Right lobe of liver (tissue), 6 donors: ENCODE measurements around the gene TMEM120B. TPM values are rescaled to one million over a fixed set of nuclear protein-coding genes. Genes with fewer than 3 reads are reported as not detected.

ENCODE experiments used
- ATAC-seq, 4 donors: fragments of 200-7000 bp; cut with Tn5 transposase; one replicate each; pipeline ENCODE4 v1.9.1; 2020; ENCODE audit warnings: mild to moderate bottlenecking in 4 of 4, moderate library complexity in 4 of 4
- DNase-seq, 3 donors: peaks; one replicate each; pipeline ENCODE4 v3.0.0-alpha.2; 2020
- H3K27ac ChIP-seq, 3 donors: fragments of 200-600 bp; one replicate each; pipeline ENCODE4 v1.8.0; 2022
- H3K27me3 ChIP-seq, 2 donors: fragments of 200-600 bp; one replicate each; pipeline ENCODE4 v1.8.0; 2022
- H3K36me3 ChIP-seq, 4 donors: fragments of 200-600 bp; sonication (generic) in 1 of 4; one replicate each; pipeline versions ENCODE4 v1.5.1 to v1.8.0; 2017 to 2022; ENCODE audit warnings: control low read depth in 1 of 4
- H3K4me1 ChIP-seq, 4 donors: fragments of 200-600 bp; sonication (generic) in 1 of 4; one replicate each; pipeline versions ENCODE4 v1.5.1 to v1.8.0; 2017 to 2022; ENCODE audit warnings: control low read depth in 1 of 4
- H3K4me3 ChIP-seq, 3 donors: fragments of 200-600 bp; one replicate each; pipeline ENCODE4 v1.8.0; 2022
- H3K9me3 ChIP-seq, 4 donors: fragments of 200-600 bp; sonication (generic) in 1 of 4; one replicate each; pipeline versions ENCODE4 v1.5.1 to v1.8.0; 2017 to 2022; ENCODE audit warnings: control low read depth in 1 of 4
- POLR2A ChIP-seq: fragments of 450-650 bp; IDR thresholded peaks from one replicate; pipeline ENCODE4 v1.6.1; 2017; ENCODE audit warnings: antibody characterized with exemption, mild to moderate bottlenecking
- WGBS: methylation state at CpG from one replicate; pipeline ENCODE4 v1.1.6; 2018; ENCODE audit warnings: low coverage, low lambda C conversion rate; ENCODE audit not compliant: insufficient coverage; ENCODE audit errors: missing lambda C conversion rate; 5-methylcytosine and 5-hydroxymethylcytosine counted together
- intact Hi-C, 2 donors: fragments of 100-400 bp; cut with DNase I; formaldehyde crosslinking; loops; one replicate each; pipeline versions ENCODE4 v1.11.2 to v1.14.1; 2022
- total RNA-seq, 6 experiments: library from RNA; depleted of rRNA in 2 of 6; stranded (reverse); fragments of >200 nt in 2 of 6; fragmentation: NEBNext Ultra II Directional in 3 of 6; extraction: Animal tissue kit (Norgen Biotek cat#: 25700) in 3 of 6; gene quantifications; one replicate each; pipeline versions ENCODE4 v1.1.0 to v1.2.4, GENCODE V29; 2016 to 2023
- TF ChIP-seq, protein P1 (sequence below), 4 donors: fragments of 200-600 bp in 3 of 4; fragments of 450-650 bp in 1 of 4; IDR thresholded peaks; one replicate each; pipeline versions ENCODE4 v1.5.1 to v1.8.0; 2016 to 2022; ENCODE audit warnings: antibody characterized with exemption in 4 of 4, mild to moderate bottlenecking in 2 of 4
- donor health status: DM: no; HTN: yes; CAD: no.
- donor health status: DM: no; HTN: no; CAD: no.
- donor health status: DM: no; HTN: no; CAD: no.
- donor health status: DM: no; HTN: yes; CAD: no.
- donor health status: DM: no; HTN: yes; CAD: no.

Gene TMEM120B
- total RNA-seq, 6 experiments from 2014 or later, result 3.3 to 6.4 (median 4.7) TPM

DNA sequence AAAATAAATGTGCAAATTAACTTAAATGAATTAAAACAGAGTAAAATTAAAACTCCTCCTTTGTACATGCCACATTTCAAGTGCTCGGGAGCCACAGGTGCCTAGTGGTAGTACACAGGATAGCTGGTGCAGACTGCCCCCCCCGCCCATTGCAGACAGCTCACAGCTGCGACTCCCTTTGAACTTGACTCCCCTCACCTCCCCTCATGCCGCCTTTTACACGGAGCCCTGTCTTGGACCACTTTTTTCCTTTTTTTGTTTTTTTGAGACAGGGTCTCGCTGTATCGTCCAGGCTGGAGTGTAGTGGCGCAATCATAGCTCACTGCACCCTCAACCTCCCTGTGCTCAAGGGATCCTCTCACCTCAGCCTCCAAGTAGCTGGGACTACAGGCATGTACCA is 102.7 kb downstream of the TMEM120B start:
- H3K36me3 ChIP-seq, result peaks cover 9 to 66% (median 41%) of the 10 kb centered on the region in 4 donors
- intact Hi-C loops, result loop anchor here in 1 of 2 donors (10.0 kb wide), 1 partner anchor 80 kb away; no protein-coding TSS in a partner anchor

DNA sequence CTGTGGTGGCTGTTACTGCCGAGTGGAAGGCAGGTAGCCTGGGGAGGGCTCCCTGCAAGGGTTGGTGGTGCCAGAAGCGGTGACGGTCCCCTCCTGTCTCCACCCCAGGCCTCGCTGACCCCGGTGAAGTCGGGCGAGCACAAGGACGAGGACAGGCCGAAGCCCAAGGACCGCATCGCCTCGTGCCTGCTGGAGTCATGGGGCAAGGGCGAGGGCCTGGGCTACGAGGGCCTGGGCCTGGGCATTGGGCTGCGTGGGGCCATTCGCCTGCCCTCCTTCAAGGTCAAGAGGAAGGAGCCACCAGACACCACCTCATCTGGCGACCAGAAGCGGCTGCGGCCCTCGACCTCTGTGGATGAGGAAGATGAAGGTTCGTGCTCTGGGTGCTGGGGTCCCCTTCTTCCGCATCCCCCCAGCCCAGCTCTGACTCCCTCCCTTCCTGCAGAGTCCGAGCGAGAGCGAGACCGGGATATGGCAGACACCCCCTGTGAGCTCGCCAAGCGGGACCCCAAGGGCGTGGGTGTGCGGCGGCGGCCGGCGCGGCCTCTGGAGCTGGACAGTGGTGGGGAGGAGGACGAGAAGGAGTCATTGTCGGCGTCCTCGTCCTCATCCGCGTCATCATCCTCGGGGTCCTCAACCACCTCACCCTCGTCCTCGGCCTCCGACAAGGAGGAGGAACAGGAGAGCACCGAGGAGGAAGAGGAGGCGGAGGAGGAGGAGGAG is 104.5 kb downstream of the TMEM120B start:
- Histone ChIP-seq H3K27ac (no peak overlapping the region), H3K4me3 (no peak overlapping the region), H3K9me3 (no peaks in the 10 kb centered on the region), H3K36me3 (peaks cover 10 to 75% (median 45%) of the 10 kb centered on the region in 4 donors), H3K27me3 (no peaks in the 10 kb centered on the region), H3K4me1 (peaks cover 0 to 16% (median 5%) of the 10 kb centered on the region in 4 donors)
- intact Hi-C loops, result loop anchor here in 1 of 2 donors (10.0 kb wide), 1 partner anchor 78 kb away; no protein-coding TSS in a partner anchor
- no peak for ATAC-seq
- no peak for TF ChIP-seq POLR2A
- TF ChIP-seq, protein P1, sequence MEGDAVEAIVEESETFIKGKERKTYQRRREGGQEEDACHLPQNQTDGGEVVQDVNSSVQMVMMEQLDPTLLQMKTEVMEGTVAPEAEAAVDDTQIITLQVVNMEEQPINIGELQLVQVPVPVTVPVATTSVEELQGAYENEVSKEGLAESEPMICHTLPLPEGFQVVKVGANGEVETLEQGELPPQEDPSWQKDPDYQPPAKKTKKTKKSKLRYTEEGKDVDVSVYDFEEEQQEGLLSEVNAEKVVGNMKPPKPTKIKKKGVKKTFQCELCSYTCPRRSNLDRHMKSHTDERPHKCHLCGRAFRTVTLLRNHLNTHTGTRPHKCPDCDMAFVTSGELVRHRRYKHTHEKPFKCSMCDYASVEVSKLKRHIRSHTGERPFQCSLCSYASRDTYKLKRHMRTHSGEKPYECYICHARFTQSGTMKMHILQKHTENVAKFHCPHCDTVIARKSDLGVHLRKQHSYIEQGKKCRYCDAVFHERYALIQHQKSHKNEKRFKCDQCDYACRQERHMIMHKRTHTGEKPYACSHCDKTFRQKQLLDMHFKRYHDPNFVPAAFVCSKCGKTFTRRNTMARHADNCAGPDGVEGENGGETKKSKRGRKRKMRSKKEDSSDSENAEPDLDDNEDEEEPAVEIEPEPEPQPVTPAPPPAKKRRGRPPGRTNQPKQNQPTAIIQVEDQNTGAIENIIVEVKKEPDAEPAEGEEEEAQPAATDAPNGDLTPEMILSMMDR (IDR thresholded peaks at IDR 0.05), result no peak
- WGBS, result 93% methylated on average over 14 of the region's 47 CpGs
- peak in 1 of 3 donors; percentile 55 for DNase-seq

More for the DNA sequence above, 102.7 kb downstream of the TMEM120B start:
- H3K27ac ChIP-seq, result no peak overlapping the region
- no peak overlapping the region for H3K4me3 ChIP-seq
- TF ChIP-seq, protein P1 (IDR thresholded peaks at IDR 0.05), result no peak
- peaks cover 0 to 33% (median 13%) of the 10 kb centered on the region in 4 donors for H3K4me1 ChIP-seq
- 93% methylated on average over 8 of the region's 8 CpGs for WGBS
- no peaks in the 10 kb centered on the region for H3K9me3 ChIP-seq
- ATAC-seq (no peak), DNase-seq (no peak)
- H3K27me3 ChIP-seq, result no peaks in the 10 kb centered on the region

DNA sequence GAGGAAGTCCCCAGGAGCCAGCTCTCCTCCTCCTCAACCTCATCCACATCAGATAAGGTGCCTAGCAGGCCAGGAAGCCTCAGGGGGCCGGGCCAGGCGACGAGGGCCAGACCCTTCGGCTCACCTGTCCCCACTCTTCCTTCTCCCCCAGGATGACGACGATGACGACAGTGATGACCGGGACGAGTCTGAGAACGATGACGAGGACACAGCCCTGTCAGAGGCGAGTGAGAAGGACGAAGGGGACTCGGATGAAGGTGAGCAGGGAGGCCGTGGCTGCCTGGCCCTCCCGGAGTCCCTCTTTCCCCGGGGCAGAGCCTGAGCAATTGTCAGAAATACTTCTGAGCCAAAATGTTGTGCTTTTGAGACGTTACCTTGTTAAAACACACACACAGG is 105.1 kb downstream of the TMEM120B start:
- no peak for ATAC-seq
- no peaks in the 10 kb centered on the region for H3K27me3 ChIP-seq
- TF ChIP-seq, protein P1 (IDR thresholded peaks at IDR 0.05), result no peak
- WGBS, result 94% methylated on average over 3 of the region's 18 CpGs
- peaks cover 0 to 11% (median 2%) of the 10 kb centered on the region in 4 donors for H3K4me1 ChIP-seq
- H3K4me3 ChIP-seq, result no peak overlapping the region
- H3K9me3 ChIP-seq, result no peaks in the 10 kb centered on the region
- peaks cover 15 to 80% (median 47%) of the 10 kb centered on the region in 4 donors for H3K36me3 ChIP-seq
- H3K27ac ChIP-seq, result no peak overlapping the region
- no peak for DNase-seq
- intact Hi-C loops, result loop anchor here in 1 of 2 donors (10.0 kb wide), 1 partner anchor 77 kb away; no protein-coding TSS in a partner anchor

DNA sequence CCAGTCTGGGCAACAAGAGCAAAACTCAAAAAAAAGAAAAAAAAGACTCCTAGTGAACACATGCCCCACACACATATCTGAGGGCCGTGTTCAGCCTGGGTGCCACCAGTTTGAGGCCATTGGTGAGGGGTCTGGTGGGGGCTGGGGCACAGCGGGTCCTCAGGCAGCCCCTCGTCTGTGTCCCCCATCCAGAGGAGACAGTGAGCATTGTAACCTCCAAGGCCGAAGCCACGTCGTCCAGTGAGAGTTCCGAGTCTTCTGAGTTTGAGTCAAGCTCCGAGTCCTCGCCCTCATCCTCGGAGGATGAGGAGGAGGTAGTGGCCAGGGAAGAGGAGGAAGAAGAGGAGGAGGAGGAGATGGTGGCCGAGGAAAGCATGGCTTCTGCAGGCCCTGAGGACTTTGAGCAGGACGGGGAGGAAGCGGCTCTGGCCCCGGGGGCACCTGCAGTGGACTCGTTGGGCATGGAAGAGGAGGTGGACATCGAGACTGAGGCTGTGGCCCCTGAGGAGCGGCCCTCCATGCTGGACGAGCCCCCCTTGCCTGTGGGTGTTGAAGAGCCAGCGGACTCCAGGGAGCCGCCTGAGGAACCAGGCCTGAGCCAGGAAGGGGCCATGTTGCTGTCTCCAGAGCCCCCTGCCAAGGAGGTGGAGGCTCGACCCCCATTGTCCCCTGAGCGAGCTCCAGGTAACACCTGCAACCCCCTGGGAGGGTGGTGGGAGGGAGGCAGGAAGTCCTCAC is 106.8 kb downstream of the TMEM120B start:
- Histone ChIP-seq H3K27me3 (no peaks in the 10 kb centered on the region), H3K9me3 (no peaks in the 10 kb centered on the region), H3K4me3 (no peak overlapping the region), H3K27ac (no peak overlapping the region), H3K36me3 (peaks cover 16 to 96% (median 55%) of the 10 kb centered on the region in 4 donors), H3K4me1 (no peaks in the 10 kb centered on the region)
- 90% methylated on average over 6 of the region's 22 CpGs for WGBS
- DNase-seq (no peak), ATAC-seq (no peak)
- no peak for TF ChIP-seq POLR2A
- TF ChIP-seq, protein P1 (IDR thresholded peaks at IDR 0.05), result no peak
- intact Hi-C loops, result loop anchor here in 1 of 2 donors (10.0 kb wide), 1 partner anchor 75 kb away; no protein-coding TSS in a partner anchor
